Raji (cell line): Measurements from ENCODE around the gene RBM22.

Experiments used
- POLR2A ChIP-seq: IDR thresholded peaks from 2 replicates; pipeline ENCODE4 v1.6.1; 2011; ENCODE audit warnings: low read depth, low read length, control low read depth; ENCODE audit not compliant: insufficient read depth

Gene RBM22

GRCh38 chr5:150648294-150649107, 52.4 kb downstream of the RBM22 start:
- TF ChIP-seq POLR2A = no peak

GRCh38 chr5:150647275-150648251, 53.3 kb downstream of the RBM22 start:
- no peak for TF ChIP-seq POLR2A

- no peak for TF ChIP-seq POLR2A
Measured at GRCh38 chr5:150645070-150645700, 55.7 kb downstream of the RBM22 start.

- no peak for TF ChIP-seq POLR2A
Measured at GRCh38 chr5:150644514-150644913, 56.3 kb downstream of the RBM22 start.

DNA sequence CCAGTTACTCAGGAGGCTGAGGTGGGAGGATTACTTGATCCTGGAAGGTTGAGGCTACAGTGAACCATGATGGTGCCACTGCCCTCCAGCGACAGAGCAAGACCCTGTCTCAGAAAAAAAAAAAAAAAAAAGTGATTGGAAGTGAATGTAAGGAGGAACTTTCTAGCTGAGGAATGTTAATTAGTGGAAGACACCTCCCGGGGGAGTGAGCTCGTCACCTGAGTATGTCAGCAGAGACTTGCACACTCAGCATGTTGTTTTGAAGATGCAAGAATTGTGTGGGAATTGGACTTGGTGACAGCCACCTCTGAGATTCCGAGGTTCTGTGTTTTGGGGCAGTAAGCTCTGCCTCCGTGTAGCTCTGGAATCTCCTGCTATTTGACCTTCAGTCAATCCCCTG, 56.8 kb downstream of the RBM22 start:
- no peak for TF ChIP-seq POLR2A

GRCh38 chr5:150642991-150643710, 57.7 kb downstream of the RBM22 start:
- no peak for TF ChIP-seq POLR2A

- no peak for TF ChIP-seq POLR2A
Measured at GRCh38 chr5:150642567-150642927, 58.3 kb downstream of the RBM22 start.

DNA sequence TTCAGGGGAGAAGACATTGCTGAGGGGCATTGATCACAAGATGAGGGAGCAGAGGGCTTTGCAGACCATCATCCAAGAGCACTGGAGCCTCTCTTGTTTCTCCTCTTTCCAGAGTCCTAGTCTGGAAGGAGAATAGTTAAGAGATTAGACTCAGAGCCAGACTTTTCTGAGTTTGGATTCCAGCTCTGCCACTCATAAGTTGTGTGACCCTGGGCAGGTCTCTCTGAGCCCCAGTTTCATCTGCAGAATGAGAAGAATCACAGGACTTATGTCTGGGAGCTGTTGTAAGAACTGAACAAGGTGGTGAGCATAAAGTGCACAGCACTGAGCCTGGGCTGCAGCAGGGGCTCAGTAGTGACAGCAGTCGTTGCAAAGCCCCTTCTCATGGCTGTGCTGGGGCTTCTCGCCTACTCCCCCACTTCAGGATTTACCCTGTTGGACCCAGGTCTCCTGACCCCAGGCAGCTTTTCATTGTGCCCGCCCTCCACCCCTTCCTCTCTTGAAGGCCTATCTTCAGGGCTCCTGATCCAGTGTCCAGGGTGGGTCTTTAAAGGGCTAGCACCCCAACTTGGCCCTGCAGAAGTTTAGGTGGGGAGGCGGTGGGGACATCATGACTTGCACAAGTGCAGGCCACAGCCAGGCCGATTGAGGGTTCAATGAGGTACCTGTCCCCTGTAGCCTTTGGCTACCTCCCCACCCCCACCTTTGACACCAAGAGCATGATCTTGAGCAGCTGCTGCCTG, 58.9 kb downstream of the RBM22 start:
- TF ChIP-seq POLR2A = no peak

DNA sequence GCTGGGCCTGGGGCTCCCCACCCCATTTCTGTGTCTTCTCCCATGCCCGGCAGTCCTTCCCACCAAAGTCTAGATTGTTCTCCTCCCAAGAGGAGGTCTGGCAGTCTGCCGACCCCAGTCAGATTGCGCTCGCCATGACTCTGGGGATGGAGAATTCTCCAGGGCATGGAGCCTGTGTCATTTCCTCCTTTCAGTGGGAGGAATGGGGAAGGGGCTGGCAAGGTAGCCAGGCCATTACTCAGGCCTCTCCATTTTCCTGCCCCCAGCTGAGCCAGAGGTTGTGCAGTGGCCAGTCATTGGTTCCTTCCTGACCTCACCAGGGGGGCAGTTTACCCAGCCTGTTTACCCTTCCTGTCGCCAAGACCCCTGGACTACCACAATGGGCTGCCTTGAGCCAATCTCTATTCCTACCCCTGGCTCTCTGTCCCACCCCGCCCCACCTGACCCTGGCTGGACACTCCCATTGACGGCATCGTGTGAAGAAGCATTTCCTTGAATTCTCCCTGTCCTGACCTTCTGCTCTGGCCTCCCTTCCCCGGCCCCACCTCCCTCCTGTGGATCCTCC, 59.8 kb downstream of the RBM22 start:
- no peak for TF ChIP-seq POLR2A
